GM12878 (cell line): ENCODE measurements around the gene FAM185A. TPM values are rescaled to one million over a fixed set of nuclear protein-coding genes. Genes with fewer than 3 reads are reported as not detected.

ENCODE experiments used
- ATAC-seq: fragments of 200-7000 bp; cut with Tn5 transposase; 3 replicates; pipeline ENCODE4 v1.9.1; 2020; ENCODE audit warnings: mild to moderate bottlenecking, moderate library complexity
- BruUV-seq: library from RNA; stranded (reverse); fragments of 400-500 nt; replicated peaks from 2 replicates; lab custom pipeline; 2021; lab: Mats Ljungman, UMichigan
- CTCF ChIA-PET: fragments of 300-600 bp; sonication (Branson Sonifier 250); formaldehyde crosslinking; extraction: SDS; loops from one replicate; lab custom pipeline; 2021; ENCODE audit warnings: inconsistent platforms; lab: Yijun Ruan, JAX
- POLR2A ChIA-PET: fragments of 350-600 bp; formaldehyde crosslinking; extraction: SDS; loops from one replicate; lab custom pipeline; 2021; ENCODE audit warnings: inconsistent platforms; lab: Charles Lee
- RAD21 ChIA-PET: fragments of 300-600 bp; sonication (Branson Sonifier 250); formaldehyde crosslinking; loops from one replicate; lab custom pipeline; 2023; ENCODE audit warnings: antibody characterized with exemption; ENCODE audit not compliant: unreplicated experiment; lab: Charles Lee
- SMC1A ChIA-PET: fragments of 300-600 bp; sonication (Branson Sonifier 250); formaldehyde crosslinking; loops from one replicate; lab custom pipeline; 2023; ENCODE audit not compliant: unreplicated experiment, uncharacterized antibody; lab: Charles Lee
- DNase-seq: peaks from one replicate; pipeline ENCODE4 v3.0.0-alpha.2; 2011; ENCODE audit warnings: low read depth, low spot score
- FAIRE-seq: peaks from 3 replicates; lab custom pipeline; 2011; peaks lifted over from hg19 to GRCh38; lab: Jason Lieb, UNC
- H2AFZ ChIP-seq: 2 replicates; pipeline ENCODE4 v1.6.0; 2011; ENCODE audit warnings: low read depth, low read length, control low read depth; ENCODE audit not compliant: control insufficient read depth
- H3K27ac ChIP-seq: 2 replicates; pipeline ENCODE4 v1.5.1; 2011; ENCODE audit warnings: control low read depth; ENCODE audit not compliant: control insufficient read depth, insufficient read depth
- H3K27me3 ChIP-seq, 2 experiments: replicated peaks in 1 of 2; 2 replicates each; pipeline versions ENCODE4 v1.6.0 to v1.6.1; 2011; ENCODE audit warnings: low read length in 1 of 2; ENCODE audit not compliant: control insufficient read depth in 2 of 2, insufficient read depth in 2 of 2
- H3K36me3 ChIP-seq, 2 experiments: 2 replicates each; pipeline ENCODE4 v1.5.1; 2011; ENCODE audit warnings: low read length in 1 of 2; ENCODE audit not compliant: control insufficient read depth in 2 of 2, insufficient read depth in 2 of 2
- H3K4me1 ChIP-seq: 2 replicates; pipeline ENCODE4 v1.6.1; 2011; ENCODE audit warnings: mild to moderate bottlenecking, low read length, moderate library complexity, mixed read lengths; ENCODE audit not compliant: control insufficient read depth, insufficient read depth
- H3K4me2 ChIP-seq: 2 replicates; pipeline ENCODE4 v1.6.0; 2011; ENCODE audit warnings: control low read depth; ENCODE audit not compliant: control insufficient read depth, insufficient read depth
- H3K4me3 ChIP-seq: fragments of 200-600 bp; sonication (generic); 2 replicates; pipeline ENCODE4 v1.5.1; 2016
- H3K79me2 ChIP-seq: 2 replicates; pipeline ENCODE4 v1.6.0; 2011; ENCODE audit warnings: low read length; ENCODE audit not compliant: control insufficient read depth, insufficient read depth
- H3K9ac ChIP-seq: 2 replicates; pipeline ENCODE4 v1.8.0; 2011; ENCODE audit warnings: low read length, control low read depth, mixed read lengths; ENCODE audit not compliant: control insufficient read depth, insufficient read depth
- H3K9me3 ChIP-seq: replicated peaks from 3 replicates; pipeline ENCODE4 v1.5.1; 2011; ENCODE audit warnings: mild to moderate bottlenecking, low read length; ENCODE audit not compliant: control insufficient read depth, insufficient read depth
- H4K20me1 ChIP-seq: 2 replicates; pipeline ENCODE4 v1.6.0; 2011; ENCODE audit not compliant: control insufficient read depth, insufficient read depth
- ASH2L ChIP-seq: fragments of 300-600, 200-600 bp; sonication (generic); IDR thresholded peaks from 2 replicates; pipeline ENCODE4 v1.6.1; 2017; ENCODE audit warnings: low read depth, mild to moderate bottlenecking, borderline replicate concordance
- BCL3 ChIP-seq: IDR thresholded peaks from 2 replicates; pipeline ENCODE4 v1.6.1; 2011; ENCODE audit warnings: borderline replicate concordance, low read depth, mild to moderate bottlenecking, moderate library complexity, low read length; ENCODE audit not compliant: insufficient read depth, poor library complexity, severe bottlenecking
- CREM ChIP-seq: IDR thresholded peaks from 2 replicates; pipeline ENCODE4 v1.6.1; 2014; ENCODE audit warnings: antibody characterized with exemption, low read depth
- KLF5 ChIP-seq: fragments of 450-650 bp; IDR thresholded peaks from 2 replicates; pipeline ENCODE4 v1.6.1; 2014; ENCODE audit warnings: mild to moderate bottlenecking; ENCODE audit not compliant: partially characterized antibody
- NFIC ChIP-seq: IDR thresholded peaks from 2 replicates; pipeline ENCODE4 v1.6.1; 2012; ENCODE audit warnings: low read depth, mild to moderate bottlenecking, inconsistent platforms, low read length, moderate library complexity
- NFYA ChIP-seq: IDR thresholded peaks from 2 replicates; pipeline ENCODE4 v1.6.1; 2011; ENCODE audit warnings: low read depth, mild to moderate bottlenecking, low read length, improper control_type of control experiment, borderline replicate concordance
- NR2C1 ChIP-seq: fragments of 450-650 bp; IDR thresholded peaks from 2 replicates; pipeline ENCODE4 v1.6.1; 2017; ENCODE audit warnings: antibody characterized with exemption, mild to moderate bottlenecking, moderate library complexity
- PBX3 ChIP-seq: IDR thresholded peaks from 2 replicates; pipeline ENCODE4 v1.6.1; 2011; ENCODE audit warnings: mild to moderate bottlenecking, low read depth, low read length, moderate library complexity; ENCODE audit not compliant: insufficient replicate concordance
- POLR2A ChIP-seq: IDR thresholded peaks from 2 replicates; pipeline ENCODE4 v1.6.1; 2011; ENCODE audit warnings: low read depth, mild to moderate bottlenecking, low read length
- SIX5 ChIP-seq: IDR thresholded peaks from 2 replicates; pipeline ENCODE4 v1.6.1; 2011; ENCODE audit warnings: mild to moderate bottlenecking, low read depth, low read length, moderate library complexity; ENCODE audit not compliant: severe bottlenecking
- SREBF1 ChIP-seq: IDR thresholded peaks from 2 replicates; pipeline ENCODE4 v1.6.1; 2012; ENCODE audit warnings: mild to moderate bottlenecking, low read length
- SRF ChIP-seq, 2 experiments: IDR thresholded peaks; 2 replicates each; pipeline ENCODE4 v1.6.1; 2011; ENCODE audit warnings: low read depth in 2 of 2, low read length in 2 of 2, mild to moderate bottlenecking in 1 of 2, moderate library complexity in 1 of 2
- YY1 ChIP-seq: IDR thresholded peaks from 2 replicates; pipeline ENCODE4 v1.6.1; 2011; ENCODE audit warnings: low read depth, mild to moderate bottlenecking, low read length
- ZNF207 ChIP-seq: fragments of 450-650 bp; IDR thresholded peaks from 2 replicates; pipeline ENCODE4 v1.6.1; 2014; ENCODE audit warnings: antibody characterized with exemption, mild to moderate bottlenecking, borderline replicate concordance
- ZNF687 ChIP-seq: fragments of 450-650 bp; IDR thresholded peaks from 2 replicates; pipeline ENCODE4 v1.6.1; 2017; ENCODE audit warnings: mild to moderate bottlenecking, moderate library complexity
- ZSCAN29 ChIP-seq: fragments of 450-650 bp; IDR thresholded peaks from 2 replicates; pipeline ENCODE4 v1.6.1; 2017; ENCODE audit warnings: mild to moderate bottlenecking, moderate library complexity
- WGBS: methylation state at CpG from one replicate; pipeline ENCODE4 v1.1.6; 2016; ENCODE audit warnings: low lambda C conversion rate; ENCODE audit not compliant: insufficient replicate concordance, insufficient coverage; ENCODE audit errors: missing lambda C conversion rate; 5-methylcytosine and 5-hydroxymethylcytosine counted together
- in situ Hi-C: fragments of 300-500 bp; cut with MboI; formaldehyde crosslinking; loops from 9 replicates; pipeline ENCODE4 v1.14.3; 2018; ENCODE audit warnings: mixed read lengths
- intact Hi-C: fragments of 100-400 bp; cut with micrococcal nuclease; formaldehyde crosslinking; loops from one replicate; pipeline ENCODE4 v1.14.2; 2022; ENCODE audit not compliant: unreplicated experiment
- polyA plus RNA-seq, 11 experiments: library from polyadenylated mRNA; depleted of rRNA in 4 of 11; unstranded in 6 of 11; stranded (reverse) in 5 of 11; fragments of >200 nt; fragmentation: Nextera tagmentation in 4 of 11; fragmentation: Illumina TruSeq in 1 of 11; extraction: Ambion mirVana in 4 of 11; extraction: Trizol in 1 of 11; gene quantifications; 1 replicate in 1 of 11; 2 replicates in 10 of 11; pipeline versions ENCODE4 v1.2.1 to v1.2.3, GENCODE V29; 2011 to 2016; ENCODE audit warnings: inconsistent platforms in 2 of 11, missing spikeins in 2 of 11, low read depth in 1 of 11
- total RNA-seq, 4 experiments: library from RNA; depleted of rRNA in 3 of 4; stranded (reverse); fragments of >200 nt in 3 of 4; fragmentation: Illumina TruSeq in 1 of 4; extraction: Trizol in 1 of 4; gene quantifications; 2 replicates each; pipeline versions ENCODE4 v1.2.1 to v1.2.3, GENCODE V29; 2013 to 2021

The FAM185A gene
- total and polyA plus RNA-seq, 10 of the 15 experiments (the other 5 are each of a cell fraction or from before 2014, with no cell fraction given): 1.9 to 12.8 (median 8.6) TPM

DNA sequence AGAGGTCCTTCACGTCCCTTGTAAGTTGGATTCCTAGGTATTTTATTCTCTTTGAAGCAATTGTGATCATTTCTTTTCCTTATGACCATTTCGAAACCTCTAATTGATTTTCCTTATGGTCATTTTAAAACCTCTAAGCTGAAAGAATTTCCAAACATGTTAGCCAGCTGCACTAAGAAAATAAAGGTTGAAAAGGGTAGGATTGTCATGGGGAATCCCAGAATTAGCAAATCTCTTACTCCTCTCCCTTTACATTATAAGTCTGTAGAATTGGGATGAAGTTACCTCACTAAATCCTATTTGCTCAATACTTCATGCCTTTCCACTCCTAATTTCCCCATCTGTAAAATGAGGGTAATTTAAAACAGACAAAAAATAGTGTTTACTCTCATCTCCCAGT lies 79.5 kb downstream of the FAM185A start:
- POLR2A ChIA-PET: interaction anchor here (0.5 to 0.6 kb wide), 2 partner anchors 188 to 238 kb away, joined by 3 read pairs; no protein-coding TSS in a partner anchor
- Histone ChIP-seq H3K4me1 (no peaks in the 10 kb centered on the region), H3K4me2 (no peak overlapping the region), H2AFZ (no peak overlapping the region), H3K36me3 (no peaks in the 10 kb centered on the region), H3K27me3 (no peaks in the 10 kb centered on the region), H3K9me3 (no peaks in the 10 kb centered on the region), H3K9ac (no peak overlapping the region), H4K20me1 (no peaks in the 10 kb centered on the region), H3K79me2 (no peaks in the 10 kb centered on the region), H3K27ac (no peak overlapping the region), H3K4me3 (no peak overlapping the region)
- CTCF ChIA-PET: no interaction called here
- SMC1A ChIA-PET: interaction anchor here (1.0 to 1.1 kb wide), 2 partner anchors 9 kb away, joined by 3 to 4 read pairs; no protein-coding TSS in a partner anchor
- BruUV-seq: no TSS peak
- 82% methylated on average over 2 of the region's 2 CpGs for WGBS
- no peak for TF ChIP-seq SIX5
- TF ChIP-seq ZSCAN29: no peak
- TF ChIP-seq PBX3: no peak
- TF ChIP-seq KLF5: no peak
- no peak for TF ChIP-seq POLR2A
- TF ChIP-seq SRF (IDR thresholded peaks at IDR 0.05; ENCODE audit: low read depth in 2 of 2, low read length in 2 of 2): no peak
- TF ChIP-seq NFIC: no peak
- no peak for TF ChIP-seq ASH2L
- TF ChIP-seq NFYA: no peak
- TF ChIP-seq NR2C1: no peak
- TF ChIP-seq SREBF1: no peak
- no peak for TF ChIP-seq ZNF687
- TF ChIP-seq BCL3: no peak
- TF ChIP-seq CREM: no peak
- TF ChIP-seq YY1: no peak
- TF ChIP-seq ZNF207: no peak
- FAIRE-seq (no peak), DNase-seq (no peak), ATAC-seq (no peak)
- in situ Hi-C loops: no loop called here
- RAD21 ChIA-PET: no interaction called here
- intact Hi-C loops: no loop called here
